Central memory CD8-positive, alpha-beta T cell (primary cell): Measurements from ENCODE around the gene SLC11A1.

Experiments used
- ATAC-seq: fragments of 150-1000 bp; cut with Tn5 transposase; replicated peaks from 2 replicates; pipeline ENCODE4 v1.10.0; 2022; ENCODE audit warnings: mild to moderate bottlenecking, moderate FRiP score, moderate number of reproducible peaks; ENCODE audit not compliant: poor library complexity, severe bottlenecking; ENCODE audit errors: extremely low read depth
- DNase-seq, 2 donors: peaks; one replicate each; pipeline ENCODE4 v3.0.0; 2021; ENCODE audit warnings: low spot score in 2 of 2
- H3K27ac Mint-ChIP-seq: one replicate; pipeline ENCODE4 v1.8.0; 2022; ENCODE audit warnings: low read depth, mild to moderate bottlenecking, moderate library complexity, mixed read lengths
- H3K27me3 Mint-ChIP-seq: one replicate; pipeline ENCODE4 v1.8.0; 2022; ENCODE audit warnings: mixed read lengths
- H3K36me3 Mint-ChIP-seq: one replicate; pipeline ENCODE4 v1.8.0; 2022; ENCODE audit warnings: mild to moderate bottlenecking, moderate library complexity, mixed read lengths; ENCODE audit not compliant: insufficient read depth
- H3K4me1 Mint-ChIP-seq: one replicate; pipeline ENCODE4 v1.8.0; 2022; ENCODE audit warnings: mixed read lengths
- H3K4me3 Mint-ChIP-seq: one replicate; pipeline ENCODE4 v1.8.0; 2022; ENCODE audit warnings: mild to moderate bottlenecking, moderate library complexity, mixed read lengths
- H3K9me3 Mint-ChIP-seq: one replicate; pipeline ENCODE4 v1.8.0; 2022; ENCODE audit warnings: mixed read lengths

Gene SLC11A1

DNA sequence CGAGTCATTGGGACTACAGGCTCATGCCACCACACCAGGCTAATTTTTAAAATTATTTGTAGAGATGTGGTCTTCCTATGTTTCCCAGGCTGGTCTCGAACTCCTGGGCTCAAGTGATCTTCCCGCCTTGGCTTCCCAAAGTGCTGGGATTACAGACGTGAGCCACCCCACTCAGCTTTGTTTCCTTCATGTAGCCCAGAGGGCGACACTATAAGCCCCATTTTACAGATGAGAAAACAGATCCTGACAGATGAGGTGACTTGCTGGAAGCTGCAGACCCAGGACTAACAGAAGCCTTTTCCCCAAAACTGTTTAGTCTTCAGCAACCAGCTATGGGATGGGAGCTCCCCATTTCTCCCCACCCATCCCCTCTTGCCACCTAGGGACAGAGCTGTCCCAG is 10.4 kb downstream of the SLC11A1 start:
- H3K27me3 Mint-ChIP-seq, result peaks cover under 1% of the 10 kb centered on the region
- peaks cover 46% of the 10 kb centered on the region for H3K4me1 Mint-ChIP-seq
- ATAC-seq, result no peak
- no peaks in the 10 kb centered on the region for H3K9me3 Mint-ChIP-seq
- no peak overlapping the region for H3K27ac Mint-ChIP-seq
- no peak for DNase-seq
- peaks cover 15% of the 10 kb centered on the region for H3K36me3 Mint-ChIP-seq
- H3K4me3 Mint-ChIP-seq, result no peak overlapping the region

DNA sequence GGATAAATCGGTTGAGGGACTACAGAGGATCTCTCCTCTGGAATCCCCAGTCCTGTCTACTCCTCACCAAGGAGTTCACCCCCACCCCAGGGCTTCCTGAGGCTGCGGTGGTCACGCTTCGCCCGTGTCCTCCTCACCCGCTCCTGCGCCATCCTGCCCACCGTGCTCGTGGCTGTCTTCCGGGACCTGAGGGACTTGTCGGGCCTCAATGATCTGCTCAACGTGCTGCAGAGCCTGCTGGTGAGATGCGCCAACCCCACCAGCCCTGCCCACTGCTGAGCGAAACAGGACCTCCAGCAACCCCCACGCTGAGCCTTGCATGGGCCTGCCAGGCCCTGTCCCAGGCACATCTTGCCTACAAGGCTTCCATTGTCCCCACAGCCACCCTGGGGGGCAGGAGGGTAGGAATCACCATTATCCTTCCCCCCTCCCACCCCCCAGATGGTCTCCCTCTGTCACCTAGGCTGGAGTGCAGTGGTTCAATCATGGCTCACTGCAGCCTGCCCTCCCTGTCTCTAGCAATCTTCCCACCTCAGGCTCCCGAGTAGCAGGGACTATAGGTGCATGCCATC is 10.9 kb downstream of the SLC11A1 start:
- Mint-ChIP-seq H3K4me3 (no peak overlapping the region), H3K36me3 (peaks cover 21% of the 10 kb centered on the region), H3K27me3 (no peaks in the 10 kb centered on the region), H3K4me1 (peaks cover 52% of the 10 kb centered on the region), H3K9me3 (no peaks in the 10 kb centered on the region), H3K27ac (no peak overlapping the region)
- no peak for DNase-seq
- ATAC-seq, result no peak

DNA sequence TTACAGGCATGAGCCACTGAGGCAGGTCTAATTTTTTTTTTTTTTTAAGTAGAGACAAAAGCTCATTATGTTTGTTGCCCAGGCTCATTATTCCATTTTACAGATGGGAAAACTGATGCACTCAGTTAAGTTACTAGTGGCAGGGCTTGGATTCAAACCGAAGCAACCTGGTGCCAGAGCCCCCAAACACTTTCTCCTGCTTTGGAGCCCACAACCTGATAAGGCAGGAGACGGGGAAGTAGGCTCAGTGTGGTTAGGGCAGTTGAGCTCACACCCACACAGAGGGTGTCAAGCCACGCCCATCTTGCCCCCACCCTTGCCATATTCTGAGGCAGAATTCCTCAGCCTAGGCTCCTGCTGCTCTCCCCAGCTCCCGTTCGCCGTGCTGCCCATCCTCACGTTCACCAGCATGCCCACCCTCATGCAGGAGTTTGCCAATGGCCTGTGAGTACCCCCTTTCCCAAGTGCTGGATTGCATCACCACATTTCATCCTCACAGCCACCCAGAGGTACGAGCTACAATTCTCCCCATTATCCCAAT is 11.7 kb downstream of the SLC11A1 start:
- Mint-ChIP-seq H3K27me3 (no peaks in the 10 kb centered on the region), H3K4me3 (peak overlapping the region; percentile 31), H3K27ac (no peak overlapping the region)

DNA sequence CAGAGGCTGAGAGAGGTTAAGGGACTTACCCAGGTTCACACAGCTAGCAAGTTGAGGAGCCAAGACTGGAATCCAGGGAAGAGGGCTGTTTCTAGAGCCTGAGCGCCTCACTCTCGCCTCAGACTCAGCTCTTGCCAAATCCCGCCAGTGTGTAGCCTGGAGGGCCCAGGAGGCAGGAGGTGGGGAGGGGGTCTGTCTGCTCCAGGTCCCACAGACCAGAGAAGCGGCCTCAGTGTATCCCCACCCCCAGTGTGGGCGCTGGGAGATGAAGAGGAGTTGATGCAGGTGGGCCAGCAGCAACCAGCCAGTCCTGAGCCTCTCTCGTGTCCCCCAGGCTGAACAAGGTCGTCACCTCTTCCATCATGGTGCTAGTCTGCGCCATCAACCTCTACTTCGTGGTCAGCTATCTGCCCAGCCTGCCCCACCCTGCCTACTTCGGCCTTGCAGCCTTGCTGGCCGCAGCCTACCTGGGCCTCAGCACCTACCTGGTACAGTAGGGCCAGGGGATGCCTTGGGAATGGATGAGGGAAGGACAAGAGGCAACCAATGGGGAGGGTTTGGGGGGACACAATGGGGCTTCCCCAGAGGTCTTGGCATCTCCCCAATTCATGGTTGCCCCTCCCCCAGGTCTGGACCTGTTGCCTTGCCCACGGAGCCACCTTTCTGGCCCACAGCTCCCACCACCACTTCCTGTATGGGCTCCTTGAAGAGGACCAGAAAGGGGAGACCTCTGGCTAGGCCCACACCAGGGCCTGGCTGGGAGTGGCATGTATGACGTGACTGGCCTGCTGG is 12.4 kb downstream of the SLC11A1 start:
- H3K4me3 Mint-ChIP-seq, result peak overlapping the region; percentile 31
- H3K36me3 Mint-ChIP-seq, result peaks cover 29% of the 10 kb centered on the region
- H3K9me3 Mint-ChIP-seq, result no peaks in the 10 kb centered on the region
- H3K4me1 Mint-ChIP-seq, result peaks cover 52% of the 10 kb centered on the region
- no peak for ATAC-seq
- no peaks in the 10 kb centered on the region for H3K27me3 Mint-ChIP-seq
- no peak for DNase-seq
- no peak overlapping the region for H3K27ac Mint-ChIP-seq

More for the DNA sequence above, 11.7 kb downstream of the SLC11A1 start:
- peaks cover 52% of the 10 kb centered on the region for H3K4me1 Mint-ChIP-seq
- H3K9me3 Mint-ChIP-seq, result no peaks in the 10 kb centered on the region
- no peak for DNase-seq
- ATAC-seq, result no peak
- peaks cover 25% of the 10 kb centered on the region for H3K36me3 Mint-ChIP-seq

DNA sequence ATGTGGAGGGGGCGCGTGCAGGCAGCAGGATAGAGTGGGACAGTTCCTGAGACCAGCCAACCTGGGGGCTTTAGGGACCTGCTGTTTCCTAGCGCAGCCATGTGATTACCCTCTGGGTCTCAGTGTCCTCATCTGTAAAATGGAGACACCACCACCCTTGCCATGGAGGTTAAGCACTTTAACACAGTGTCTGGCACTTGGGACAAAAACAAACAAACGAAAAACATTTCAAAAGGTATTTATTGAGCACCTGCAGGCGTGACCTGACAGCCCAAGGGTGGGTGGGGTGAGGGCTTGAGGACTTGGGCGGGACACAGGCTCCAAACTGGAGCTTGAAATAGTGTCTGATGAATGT is 13.0 kb downstream of the SLC11A1 start:
- no peak overlapping the region for H3K27ac Mint-ChIP-seq
- ATAC-seq (no peak), DNase-seq (no peak)
- no peak overlapping the region for H3K4me3 Mint-ChIP-seq
- peaks cover 52% of the 10 kb centered on the region for H3K4me1 Mint-ChIP-seq
- H3K36me3 Mint-ChIP-seq, result peaks cover 31% of the 10 kb centered on the region
- no peaks in the 10 kb centered on the region for H3K9me3 Mint-ChIP-seq
- H3K27me3 Mint-ChIP-seq, result no peaks in the 10 kb centered on the region

DNA sequence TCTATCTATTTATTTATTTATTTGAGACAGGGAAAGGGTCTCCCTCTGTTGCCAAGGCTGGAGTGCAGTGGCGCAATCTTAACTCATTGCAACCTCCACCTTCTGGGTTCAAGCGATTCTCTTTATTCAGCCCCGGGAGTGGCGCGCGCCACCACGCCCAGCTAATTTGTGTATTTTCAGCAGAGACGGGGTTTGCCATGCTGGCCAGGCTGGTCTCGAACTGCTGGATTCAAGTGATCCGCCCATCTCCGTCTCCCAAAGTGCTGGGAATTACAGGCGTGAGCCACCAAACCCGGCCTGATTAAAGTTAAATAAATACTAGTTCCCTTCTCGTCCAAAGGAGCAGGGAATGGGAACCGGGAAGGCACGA is 13.4 kb downstream of the SLC11A1 start:
- Mint-ChIP-seq H3K4me3 (peak overlapping the region; percentile 92), H3K27ac (peak overlapping the region; percentile 94), H3K27me3 (no peaks in the 10 kb centered on the region), H3K36me3 (peaks cover 34% of the 10 kb centered on the region), H3K4me1 (peaks cover 52% of the 10 kb centered on the region), H3K9me3 (no peaks in the 10 kb centered on the region)
- ATAC-seq, result no peak
- no peak for DNase-seq

DNA sequence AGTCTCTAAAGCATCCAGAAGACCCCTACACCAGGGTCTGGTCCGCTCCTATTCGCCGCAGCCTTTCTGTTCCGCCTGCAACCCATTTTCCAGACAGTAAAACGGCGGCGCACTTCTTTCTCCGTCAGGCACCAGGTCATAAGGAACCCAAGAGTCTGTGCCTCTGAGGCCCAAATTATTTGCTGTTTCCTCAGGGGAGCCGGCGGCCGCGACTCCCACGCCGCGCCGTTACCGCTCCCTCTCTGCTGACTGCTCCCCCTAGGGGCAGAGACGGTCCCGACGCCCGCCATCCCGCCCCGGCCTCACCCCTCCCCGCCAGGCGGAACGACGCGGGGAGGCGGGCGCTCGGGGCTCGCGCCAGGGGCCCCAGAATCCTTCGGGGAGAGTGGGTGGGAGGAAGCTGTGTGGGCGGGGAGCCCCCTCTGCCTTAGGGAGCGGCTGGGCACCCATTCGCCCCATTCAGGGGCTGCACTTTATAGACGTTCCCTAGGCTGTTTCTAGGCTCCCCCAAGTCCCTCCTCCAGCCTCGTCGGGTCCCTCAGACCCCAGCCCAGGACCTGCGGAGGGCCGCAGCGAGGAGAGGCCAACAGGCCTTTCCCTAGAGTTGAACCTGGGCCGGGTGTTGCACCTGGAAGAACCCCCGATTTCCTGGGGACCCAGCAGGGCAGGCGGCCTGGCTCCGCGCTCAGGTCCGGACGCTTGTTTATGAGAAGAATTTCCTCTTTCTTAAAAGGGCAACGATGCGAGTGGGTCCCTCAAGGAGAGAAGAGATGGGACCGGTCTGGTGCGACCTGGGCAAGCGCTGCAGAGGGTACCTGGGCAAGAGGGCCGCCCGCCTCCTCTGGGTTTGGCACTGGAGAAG is 14.0 kb downstream of the SLC11A1 start:
- no peaks in the 10 kb centered on the region for H3K9me3 Mint-ChIP-seq
- no peaks in the 10 kb centered on the region for H3K27me3 Mint-ChIP-seq
- ATAC-seq, result peak; percentile 63
- peaks cover 34% of the 10 kb centered on the region for H3K36me3 Mint-ChIP-seq
- H3K27ac Mint-ChIP-seq, result peak overlapping the region; percentile 94
- peak overlapping the region; percentile 92 for H3K4me3 Mint-ChIP-seq
- peaks cover 52% of the 10 kb centered on the region for H3K4me1 Mint-ChIP-seq
- peak; percentile 81 to 92 for DNase-seq

DNA sequence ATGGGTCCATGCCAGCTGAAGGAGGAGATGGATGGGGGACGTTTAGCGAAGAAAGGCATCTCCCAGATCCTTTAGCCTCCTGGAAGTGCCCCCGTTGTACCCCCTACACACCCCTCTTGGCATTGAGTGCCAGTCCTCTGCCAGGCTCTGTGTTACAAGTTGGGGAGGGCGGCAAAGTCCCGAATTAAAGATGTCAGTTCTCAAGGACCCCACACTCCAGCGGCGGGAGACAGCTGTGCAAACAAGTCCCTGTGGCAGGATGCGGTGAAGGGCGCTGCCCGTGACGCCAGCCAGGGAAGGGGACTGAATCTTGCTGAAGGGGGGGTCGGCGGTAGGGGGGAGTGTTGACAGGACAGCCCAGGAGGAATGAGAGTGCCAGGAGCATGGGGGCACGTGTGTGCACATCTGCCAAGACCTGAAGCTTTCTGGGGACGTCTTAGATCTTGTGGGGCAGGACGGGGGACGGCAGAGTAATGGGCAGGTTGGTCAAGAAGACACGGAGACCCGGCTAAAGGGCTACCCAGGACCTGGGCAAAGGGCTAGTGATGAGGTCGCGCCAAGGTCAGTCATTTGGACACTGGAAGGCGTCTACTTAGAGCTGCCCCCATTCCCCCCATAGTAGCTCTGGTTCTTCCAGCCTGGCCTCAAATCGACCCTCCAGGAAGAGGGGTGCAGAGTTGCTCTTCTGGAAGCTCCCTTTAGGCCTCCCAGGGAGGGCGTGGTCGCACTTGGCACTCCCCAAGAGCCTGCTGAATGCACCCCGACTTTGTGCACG is 14.8 kb downstream of the SLC11A1 start:
- Mint-ChIP-seq H3K9me3 (no peaks in the 10 kb centered on the region), H3K27me3 (no peaks in the 10 kb centered on the region), H3K4me3 (peak overlapping the region; percentile 92), H3K36me3 (peaks cover 37% of the 10 kb centered on the region), H3K27ac (peak overlapping the region; percentile 94), H3K4me1 (peaks cover 59% of the 10 kb centered on the region)
- ATAC-seq (peak; percentile 26), DNase-seq (peak; percentile 55 to 77)

DNA sequence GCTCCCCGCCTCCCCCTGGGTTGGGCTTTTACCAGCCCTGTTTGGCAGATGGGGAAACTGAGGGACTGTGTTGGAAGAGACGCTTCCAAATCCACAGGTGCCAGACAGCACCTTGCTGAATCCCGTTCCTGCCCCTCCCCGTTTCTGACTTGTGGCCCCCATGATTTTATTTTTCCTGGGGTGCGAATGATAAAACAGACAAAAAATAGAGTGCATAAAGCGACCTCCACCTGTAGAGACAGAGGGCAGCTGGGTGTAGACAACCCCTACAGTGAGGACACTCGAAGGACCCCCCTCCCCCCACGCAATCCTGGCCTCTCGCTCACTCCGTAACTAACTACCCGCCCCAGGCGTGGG is 15.4 kb downstream of the SLC11A1 start:
- peak overlapping the region; percentile 92 for H3K4me3 Mint-ChIP-seq
- no peak for DNase-seq
- H3K27me3 Mint-ChIP-seq, result no peaks in the 10 kb centered on the region
- ATAC-seq, result no peak
- no peaks in the 10 kb centered on the region for H3K9me3 Mint-ChIP-seq
- peaks cover 40% of the 10 kb centered on the region for H3K36me3 Mint-ChIP-seq
- peak overlapping the region; percentile 94 for H3K27ac Mint-ChIP-seq
- H3K4me1 Mint-ChIP-seq, result peaks cover 65% of the 10 kb centered on the region

DNA sequence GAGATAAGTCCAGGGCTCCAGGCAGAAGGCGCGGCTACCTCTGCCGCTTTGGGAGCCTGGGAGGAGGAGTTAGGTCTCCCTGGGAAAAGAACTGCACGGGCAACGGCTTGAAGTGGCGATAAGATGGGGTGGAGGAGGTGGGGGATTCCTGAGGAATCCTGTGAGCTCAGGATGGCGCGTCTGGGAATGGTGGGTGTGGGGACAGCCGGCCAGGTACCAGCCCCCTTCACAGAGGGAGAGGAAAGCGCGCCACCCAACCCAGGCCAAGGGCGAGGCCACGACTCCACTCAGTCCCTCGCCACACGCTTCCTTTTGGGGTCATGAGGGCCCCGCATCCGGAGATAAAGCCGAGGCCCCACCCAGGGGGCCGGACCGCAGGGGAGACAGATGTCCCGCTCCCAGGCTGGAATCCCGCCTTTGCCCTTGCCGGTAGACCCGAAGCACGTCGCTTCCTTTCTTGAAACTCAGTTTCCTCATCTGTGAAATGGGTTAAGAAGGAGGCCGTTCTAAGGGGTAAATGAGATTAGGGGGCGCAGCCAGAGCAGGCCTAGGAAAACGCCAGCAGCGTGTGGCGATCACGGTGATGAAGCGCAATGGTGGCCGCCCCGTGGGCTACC is 15.9 kb downstream of the SLC11A1 start:
- ATAC-seq (no peak), DNase-seq (peak in 1 of 2 donors; percentile 44)
- no peaks in the 10 kb centered on the region for H3K27me3 Mint-ChIP-seq
- H3K4me3 Mint-ChIP-seq, result peak overlapping the region; percentile 92
- H3K9me3 Mint-ChIP-seq, result no peaks in the 10 kb centered on the region
- H3K27ac Mint-ChIP-seq, result peak overlapping the region; percentile 94
- H3K4me1 Mint-ChIP-seq, result peaks cover 62% of the 10 kb centered on the region
- peaks cover 43% of the 10 kb centered on the region for H3K36me3 Mint-ChIP-seq

DNA sequence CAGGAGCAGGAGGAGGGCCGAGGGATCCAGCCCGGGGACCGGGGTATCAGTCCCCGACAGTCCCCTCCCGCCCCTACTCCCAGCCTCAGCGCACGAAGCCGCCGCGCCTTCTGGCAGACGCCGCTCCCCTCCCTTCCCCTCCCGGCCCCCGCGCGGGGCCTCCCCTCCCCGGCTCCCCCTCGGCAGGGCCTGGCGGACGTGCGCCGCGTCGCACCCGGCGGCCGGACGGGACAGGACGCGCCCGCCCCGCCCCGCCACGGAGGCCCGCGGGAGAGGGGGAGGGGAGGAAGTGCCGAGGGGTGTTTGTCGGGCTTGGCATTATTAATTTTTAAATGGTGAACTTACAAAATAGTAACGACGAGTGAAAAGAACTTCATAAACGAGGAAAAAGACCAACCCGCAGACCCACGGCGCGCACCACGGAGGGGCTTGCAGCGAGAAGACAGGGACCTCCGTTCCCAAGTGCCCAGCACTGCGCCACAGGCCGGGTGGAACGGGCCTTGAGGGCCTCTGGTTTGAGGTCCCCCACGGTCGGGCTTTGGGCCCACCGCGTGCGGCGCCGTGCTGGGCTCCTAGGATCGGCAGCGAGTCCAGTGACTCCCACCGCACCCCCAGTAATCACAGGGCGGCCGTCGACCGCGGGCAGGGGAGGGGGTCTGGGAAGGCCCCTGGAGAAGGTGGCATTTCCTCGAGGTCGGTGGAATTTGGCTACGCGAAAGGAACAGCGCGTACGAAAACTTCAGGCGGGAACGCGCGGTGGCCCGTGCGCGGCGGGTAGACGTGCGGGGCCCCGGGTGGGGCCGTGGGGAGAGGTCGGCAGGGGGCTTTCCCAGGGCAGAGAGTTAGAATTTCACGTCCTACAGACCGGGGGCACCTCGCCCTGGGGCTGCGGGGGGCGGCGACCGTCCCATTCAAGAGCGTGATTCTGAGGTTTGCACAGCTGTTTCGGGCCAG is 16.6 kb downstream of the SLC11A1 start:
- Mint-ChIP-seq H3K9me3 (no peaks in the 10 kb centered on the region), H3K27ac (peak overlapping the region; percentile 94), H3K36me3 (peaks cover 48% of the 10 kb centered on the region), H3K4me3 (peak overlapping the region; percentile 92), H3K27me3 (no peaks in the 10 kb centered on the region), H3K4me1 (peaks cover 62% of the 10 kb centered on the region)
- peak; percentile 51 to 63 for DNase-seq
- peak; percentile 4 for ATAC-seq
